ENCODE measurements around the gene PEX13.

The PEX13 gene

DNA sequence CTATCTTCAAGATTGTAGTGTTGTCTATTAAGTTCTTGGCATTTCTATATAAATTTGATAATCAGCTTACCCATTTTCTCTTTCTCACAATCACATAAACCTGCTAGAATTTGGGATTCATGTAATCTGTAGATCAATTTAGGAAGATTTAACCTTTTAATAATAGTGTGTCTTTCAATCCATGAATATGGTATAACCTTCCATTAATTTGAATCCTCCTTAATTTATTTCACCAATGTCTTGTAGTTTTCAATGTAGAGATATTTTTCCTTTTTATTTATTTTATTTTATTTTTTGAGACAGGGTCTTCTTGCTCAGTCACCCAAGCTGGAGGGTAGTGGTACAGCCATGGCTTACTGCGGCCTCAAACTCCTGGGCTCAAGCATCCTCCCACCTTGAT lies 68.4 kb downstream of the PEX13 start:
- no peak for FAIRE-seq

DNA sequence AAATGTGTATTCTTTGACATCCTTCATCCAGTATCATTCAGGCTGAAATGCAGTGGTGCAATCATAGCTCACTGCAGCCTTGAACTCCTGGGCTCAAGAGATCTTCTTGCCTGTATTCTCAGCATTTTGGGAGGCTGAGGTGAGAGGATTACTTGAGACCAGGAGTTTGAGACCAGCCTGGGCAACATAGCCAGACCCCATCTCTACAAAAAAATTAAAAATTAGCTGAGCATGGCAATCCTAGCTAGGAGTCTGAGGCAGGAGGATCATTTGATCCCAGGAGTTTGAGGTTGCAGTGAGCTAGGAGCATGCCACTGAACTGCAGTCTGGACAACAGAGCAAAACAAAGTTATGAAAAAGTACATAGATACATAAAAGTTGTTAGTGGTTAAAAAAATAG lies 72.3 kb downstream of the PEX13 start:
- no peak for FAIRE-seq

DNA sequence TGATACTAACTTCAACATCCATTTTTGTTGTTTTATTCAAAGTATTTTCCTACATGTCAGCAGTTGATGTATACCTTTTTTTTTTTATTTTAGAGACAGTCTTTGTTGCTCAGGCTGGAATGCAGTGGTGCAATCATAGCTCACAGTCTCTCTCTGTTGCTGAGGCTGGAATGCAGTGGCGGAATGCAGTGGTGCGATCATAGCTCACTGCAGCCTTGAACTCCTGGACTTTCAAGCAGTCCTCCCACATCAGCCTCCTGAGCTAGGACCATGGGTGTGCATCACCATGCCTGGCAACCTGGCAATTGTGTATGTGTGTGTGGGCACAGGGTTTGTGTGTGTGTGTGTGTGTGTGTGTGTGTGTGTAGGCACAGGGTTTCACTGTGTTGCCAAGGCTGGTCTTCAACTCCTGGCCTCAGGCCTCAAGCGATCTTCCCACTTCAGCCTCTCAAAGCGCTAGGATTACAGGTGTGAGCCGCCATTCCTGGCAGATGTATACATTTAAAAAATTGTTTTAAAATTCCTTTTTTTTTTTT lies 72.9 kb downstream of the PEX13 start:
- FAIRE-seq: no peak

DNA sequence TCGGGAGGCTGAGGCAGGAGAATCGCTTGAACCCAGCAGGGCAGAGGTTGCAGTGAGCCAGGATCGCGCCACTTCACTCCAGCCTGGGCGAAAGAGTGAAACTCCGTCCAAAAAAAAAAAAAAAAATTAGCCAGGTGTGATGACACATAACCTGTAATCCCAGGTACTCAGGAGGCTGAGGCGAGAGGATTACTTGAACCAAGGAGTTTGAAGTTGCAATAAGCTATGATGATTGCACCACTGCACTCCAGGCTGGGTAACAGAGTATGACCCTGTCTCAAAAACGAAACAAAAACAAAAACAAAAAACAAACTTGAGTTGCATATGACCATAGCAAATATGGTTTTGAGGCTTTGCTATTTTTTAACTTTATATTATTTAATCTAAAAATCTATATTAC lies 74.0 kb downstream of the PEX13 start:
- FAIRE-seq: no peak

DNA sequence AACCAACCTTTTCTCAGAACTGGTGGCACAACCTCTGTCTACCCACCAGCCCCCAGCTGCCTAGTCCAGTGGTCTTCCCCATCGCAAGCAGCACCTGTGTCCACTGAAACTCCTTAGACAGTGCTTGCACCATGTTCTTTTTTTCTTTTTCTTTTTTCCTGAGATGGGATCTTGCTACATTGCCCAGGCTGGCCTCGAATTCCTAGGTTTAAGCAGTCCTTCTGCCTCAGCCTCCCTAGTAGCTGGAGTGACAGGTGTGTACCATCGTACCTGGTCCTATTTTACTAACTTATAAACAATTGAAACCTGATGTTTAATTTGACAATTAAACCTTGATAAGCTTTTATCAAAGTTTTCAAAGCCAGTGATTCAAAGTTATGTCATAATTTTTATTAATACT lies 78.9 kb downstream of the PEX13 start:
- no peak for FAIRE-seq

DNA sequence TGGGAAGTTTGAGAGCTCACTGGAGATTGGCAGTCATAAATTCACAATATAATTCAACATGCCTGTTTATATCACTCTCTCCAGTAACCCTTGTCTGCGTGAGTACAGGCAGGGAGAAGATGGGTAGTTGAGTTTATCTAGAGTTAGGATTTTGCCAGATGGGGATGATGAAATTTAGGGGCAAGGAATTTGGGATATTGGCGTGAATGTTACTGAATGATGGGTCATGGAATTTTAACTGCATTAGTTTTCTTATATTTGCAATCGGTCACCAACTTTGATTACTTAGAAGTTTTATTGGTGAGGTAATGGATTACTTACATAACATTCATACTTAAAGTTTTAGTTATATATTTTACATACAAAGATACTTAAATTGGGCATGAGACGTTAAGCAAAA lies 83.3 kb downstream of the PEX13 start:
- no peak for FAIRE-seq
